SK-N-MC (cell line): ENCODE data around the gene CAMK2G.
"Not testable (repeated sequence)": the region's sequence is repeated elsewhere in the genome, so short reads cannot be mapped to it uniquely, and the experiment has no call there.

Experiments
- DNase-seq: peaks from one replicate; pipeline ENCODE4 v3.0.0-alpha.2; 2011; ENCODE audit warnings: low read depth, low spot score
- H3K27ac ChIP-seq: fragments of 200-600 bp; sonication (generic); 2 replicates; pipeline ENCODE4 v1.5.1; 2016; ENCODE audit warnings: mixed run types
- H3K36me3 ChIP-seq: fragments of 200-600 bp; sonication (generic); 2 replicates; pipeline ENCODE4 v1.6.1; 2017; ENCODE audit warnings: antibody characterized with exemption, low read length, mixed read lengths; ENCODE audit not compliant: insufficient read depth
- H3K4me3 ChIP-seq: fragments of 200-600 bp; sonication (generic); 2 replicates; pipeline ENCODE4 v1.5.1; 2016
- H3K9ac ChIP-seq: fragments of 200-600 bp; sonication (generic); 2 replicates; pipeline ENCODE4 v1.8.0; 2017; ENCODE audit warnings: mixed run types, mixed read lengths; ENCODE audit not compliant: insufficient read length
- H3K9me3 ChIP-seq: fragments of 200-600 bp; sonication (generic); 2 replicates; pipeline ENCODE4 v1.6.1; 2017; ENCODE audit warnings: low read depth, mild to moderate bottlenecking, antibody characterized with exemption, low read length, moderate library complexity, mixed read lengths
- EZH2 ChIP-seq: fragments of 200-600 bp; sonication (generic); IDR thresholded peaks from one replicate; pipeline ENCODE4 v1.6.1; 2017; ENCODE audit warnings: antibody characterized with exemption
- FOXP2 ChIP-seq: optimal IDR thresholded peaks from 2 replicates; pipeline ENCODE3; 2011; ENCODE audit warnings: mild to moderate bottlenecking, moderate library complexity; ENCODE audit not compliant: insufficient read depth; ENCODE audit errors: extremely low read length, control extremely low read depth
- POLR2AphosphoS5 ChIP-seq: IDR thresholded peaks from 2 replicates; pipeline ENCODE4 v1.6.1; 2012; ENCODE audit warnings: mild to moderate bottlenecking, low read depth, low read length, borderline replicate concordance

Gene CAMK2G

GRCh38 chr10:73838008-73838567 is 36.3 kb downstream of the CAMK2G start:
- Histone ChIP-seq H3K4me3 (no peak overlapping the region), H3K9ac (no peak overlapping the region), H3K36me3 (no peaks in the 10 kb centered on the region), H3K27ac (no peak overlapping the region), H3K9me3 (no peaks in the 10 kb centered on the region)
- no peak for TF ChIP-seq POLR2AphosphoS5
- TF ChIP-seq FOXP2 = no peak
- TF ChIP-seq EZH2 = no peak
- no peak for DNase-seq

DNA sequence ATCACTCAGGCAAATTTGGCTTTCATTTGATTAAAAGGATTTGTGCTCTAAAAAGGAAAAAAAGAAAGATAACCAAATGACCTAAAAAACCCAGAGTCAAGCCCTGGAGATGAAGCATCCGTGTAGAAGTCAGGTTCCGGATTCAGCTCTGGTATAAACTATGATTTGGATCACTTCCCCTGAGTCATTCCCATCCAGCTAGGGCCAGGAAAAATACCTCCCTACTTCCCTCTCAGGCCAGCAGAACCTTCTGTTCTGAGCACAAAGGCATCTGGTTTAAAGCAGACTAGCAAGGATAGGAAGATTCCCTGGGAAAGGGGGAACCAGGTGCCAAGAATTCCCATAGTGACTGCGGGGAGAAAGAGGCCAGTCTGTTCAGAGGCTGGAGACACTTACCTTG is 37.3 kb downstream of the CAMK2G start:
- H3K9ac ChIP-seq = no peak overlapping the region
- H3K9me3 ChIP-seq = no peaks in the 10 kb centered on the region
- no peak for DNase-seq
- TF ChIP-seq FOXP2 = no peak
- TF ChIP-seq EZH2 = no peak
- TF ChIP-seq POLR2AphosphoS5 = no peak
- no peak overlapping the region for H3K27ac ChIP-seq
- H3K36me3 ChIP-seq = no peaks in the 10 kb centered on the region
- H3K4me3 ChIP-seq = no peak overlapping the region

DNA sequence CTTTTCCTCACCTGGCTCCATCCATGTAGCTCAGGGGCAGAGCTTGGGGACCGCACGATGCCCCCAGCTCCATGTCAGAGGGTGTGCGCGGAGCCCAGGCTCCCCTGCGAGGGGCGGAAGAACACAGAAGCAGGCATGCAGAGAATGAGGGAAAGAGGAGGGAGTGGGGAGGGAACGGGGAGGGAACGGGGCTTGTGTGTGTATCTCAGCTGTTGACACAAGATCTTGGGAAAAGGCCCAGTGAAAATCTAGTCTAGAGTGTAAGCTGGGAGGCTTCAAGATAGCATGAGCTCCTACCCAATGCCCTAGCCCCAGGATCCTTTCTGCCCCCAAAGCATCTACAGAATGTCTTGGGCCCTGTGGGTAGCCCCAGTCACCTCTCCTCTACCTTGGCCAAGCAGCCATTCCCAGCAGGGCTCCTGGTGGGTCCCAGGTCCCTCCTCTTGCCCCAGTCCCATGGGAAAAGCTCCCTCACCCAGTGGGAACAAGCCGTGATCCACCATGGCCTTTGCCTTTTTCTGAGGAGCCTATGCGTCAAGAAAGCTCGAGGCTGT is 37.9 kb downstream of the CAMK2G start:
- no peak overlapping the region for H3K27ac ChIP-seq
- H3K4me3 ChIP-seq = no peak overlapping the region
- no peaks in the 10 kb centered on the region for H3K9me3 ChIP-seq
- DNase-seq = no peak
- no peak overlapping the region for H3K9ac ChIP-seq
- no peaks in the 10 kb centered on the region for H3K36me3 ChIP-seq
- TF ChIP-seq FOXP2 = no peak
- no peak for TF ChIP-seq EZH2
- no peak for TF ChIP-seq POLR2AphosphoS5

GRCh38 chr10:73829090-73829489 is 45.3 kb downstream of the CAMK2G start:
- H3K9me3 ChIP-seq, H3K9ac ChIP-seq, DNase-seq, H3K36me3 ChIP-seq, H3K27ac ChIP-seq, H3K4me3 ChIP-seq: not testable (repeated sequence)

DNA sequence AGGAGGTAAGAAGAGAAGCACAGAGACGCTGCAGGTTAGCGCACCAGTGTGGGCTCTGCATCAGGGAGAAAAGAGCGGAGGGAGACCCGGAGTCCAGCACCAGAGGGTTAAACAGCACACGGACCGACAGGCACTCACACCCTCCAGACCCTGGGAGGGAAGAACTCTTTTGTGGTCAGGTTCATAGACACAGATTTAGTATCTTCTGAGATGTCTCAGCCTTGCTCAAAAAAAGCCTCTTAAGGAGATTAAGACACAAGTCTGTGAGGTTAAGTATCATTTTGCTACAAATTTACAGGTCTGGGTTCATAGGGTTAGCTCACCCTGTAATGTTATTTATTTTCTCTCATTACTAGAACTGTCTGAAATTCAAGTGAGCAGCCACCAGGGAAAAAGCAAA is 46.2 kb downstream of the CAMK2G start:
- H3K4me3 ChIP-seq = no peak overlapping the region
- H3K27ac ChIP-seq = no peak overlapping the region
- H3K9me3 ChIP-seq = no peaks in the 10 kb centered on the region
- TF ChIP-seq POLR2AphosphoS5 (no peak), FOXP2 (no peak), EZH2 (no peak)
- H3K9ac ChIP-seq = no peak overlapping the region
- H3K36me3 ChIP-seq = no peaks in the 10 kb centered on the region
- no peak for DNase-seq

GRCh38 chr10:73827346-73828089 is 46.8 kb downstream of the CAMK2G start:
- H3K9me3 ChIP-seq = no peaks in the 10 kb centered on the region
- TF ChIP-seq FOXP2 = no peak
- TF ChIP-seq POLR2AphosphoS5 = no peak
- no peak for TF ChIP-seq EZH2
- DNase-seq = no peak
- H3K36me3 ChIP-seq = no peaks in the 10 kb centered on the region
- H3K27ac ChIP-seq = no peak overlapping the region
- no peak overlapping the region for H3K9ac ChIP-seq
- H3K4me3 ChIP-seq = no peak overlapping the region

DNA sequence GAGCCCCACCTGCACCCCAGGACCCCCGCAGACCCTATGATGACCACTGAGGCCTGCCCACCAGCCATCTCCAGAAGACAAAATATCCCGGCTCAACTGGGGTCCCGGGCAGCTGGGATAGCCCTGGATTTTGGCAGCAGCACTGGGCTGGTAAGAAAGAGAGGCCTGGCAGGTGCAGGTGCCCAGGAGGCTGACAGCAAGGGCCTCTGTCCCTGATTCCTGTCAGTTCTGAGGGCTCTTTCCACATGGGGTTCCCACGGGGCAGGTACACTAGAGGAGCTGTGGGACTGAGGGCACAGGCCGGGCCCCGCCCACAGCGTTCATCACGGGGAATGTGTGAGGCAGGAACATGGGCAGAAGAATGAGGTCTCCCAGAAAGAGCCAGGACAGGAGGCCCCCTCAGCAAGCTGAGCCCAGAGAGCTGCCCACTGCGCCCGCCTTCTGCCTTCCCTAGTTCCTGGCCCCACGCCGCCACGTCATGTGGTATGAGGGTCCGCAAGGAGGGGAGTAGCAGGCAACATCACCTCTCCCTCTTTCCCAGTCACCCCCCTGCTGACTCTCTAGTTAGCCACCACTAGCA is 50.1 kb downstream of the CAMK2G start:
- DNase-seq = no peak
- TF ChIP-seq EZH2 = no peak
- TF ChIP-seq POLR2AphosphoS5 = no peak
- no peak for TF ChIP-seq FOXP2
- H3K27ac ChIP-seq = no peak overlapping the region
- no peak overlapping the region for H3K4me3 ChIP-seq
- no peaks in the 10 kb centered on the region for H3K36me3 ChIP-seq
- no peak overlapping the region for H3K9ac ChIP-seq
- no peaks in the 10 kb centered on the region for H3K9me3 ChIP-seq

GRCh38 chr10:73823391-73823790 is 51.0 kb downstream of the CAMK2G start:
- H3K4me3 ChIP-seq = no peak overlapping the region
- no peaks in the 10 kb centered on the region for H3K9me3 ChIP-seq
- H3K36me3 ChIP-seq = no peaks in the 10 kb centered on the region
- no peak for DNase-seq
- H3K27ac ChIP-seq = no peak overlapping the region
- no peak overlapping the region for H3K9ac ChIP-seq
- TF ChIP-seq FOXP2 = no peak
- no peak for TF ChIP-seq POLR2AphosphoS5
- no peak for TF ChIP-seq EZH2
